IMR-90 (cell line): ENCODE measurements around the gene ACOX1. TPM values are rescaled to one million over a fixed set of nuclear protein-coding genes. Genes with fewer than 3 reads are reported as not detected.

ENCODE experiments used
- ATAC-seq: fragments of 200-7000 bp; cut with Tn5 transposase; 2 replicates; pipeline ENCODE4 v1.9.1; 2020; ENCODE audit warnings: low read depth, mild to moderate bottlenecking, moderate library complexity
- BruUV-seq: library from RNA; stranded (reverse); fragments of 400-500 nt; replicated peaks from 2 replicates; lab custom pipeline; 2021; lab: Mats Ljungman, UMichigan
- CTCF ChIA-PET: fragments of 300-600 bp; formaldehyde crosslinking; extraction: SDS; loops from one replicate; lab custom pipeline; 2021; ENCODE audit warnings: antibody characterized with exemption; lab: Yijun Ruan, JAX
- POLR2A ChIA-PET: fragments of 300-600 bp; sonication (Branson Sonifier 250); formaldehyde crosslinking; loops from one replicate; lab custom pipeline; 2022; ENCODE audit warnings: antibody characterized with exemption; ENCODE audit not compliant: unreplicated experiment; lab: Charles Lee
- DNase-seq: peaks from one replicate; pipeline ENCODE4 v3.0.0; 2013
- H2AFZ ChIP-seq: replicated peaks from 2 replicates; pipeline ENCODE3; 2013; ENCODE audit warnings: low read length, mild to moderate bottlenecking; ENCODE audit not compliant: poor library complexity
- H2AK5ac ChIP-seq: 2 replicates; pipeline ENCODE4 v1.6.1; 2013; ENCODE audit warnings: low read depth, low read length, inconsistent platforms
- H2AK9ac ChIP-seq: replicated peaks from 2 replicates; pipeline ENCODE3; 2013; ENCODE audit warnings: mild to moderate bottlenecking, low read depth, low read length, moderate library complexity; ENCODE audit not compliant: poor library complexity
- H2BK120ac ChIP-seq: 2 replicates; pipeline ENCODE4 v1.6.1; 2013; ENCODE audit warnings: low read depth, low read length, inconsistent platforms
- H2BK15ac ChIP-seq: 3 replicates; pipeline ENCODE4 v1.6.1; 2013; ENCODE audit warnings: low read depth, low read length, inconsistent platforms
- H2BK20ac ChIP-seq: 2 replicates; pipeline ENCODE4 v1.6.1; 2013; ENCODE audit warnings: low read depth, mild to moderate bottlenecking, inconsistent platforms, low read length, moderate library complexity
- H2BK5ac ChIP-seq: 2 replicates; pipeline ENCODE4 v1.6.1; 2013; ENCODE audit warnings: mild to moderate bottlenecking, low read depth, low read length, inconsistent platforms; ENCODE audit not compliant: poor library complexity, severe bottlenecking
- H3K14ac ChIP-seq: replicated peaks from 2 replicates; pipeline ENCODE4 v1.6.1; 2013; ENCODE audit warnings: low read depth, low read length, inconsistent platforms
- H3K18ac ChIP-seq: 2 replicates; pipeline ENCODE4 v1.6.1; 2013; ENCODE audit warnings: low read depth, low read length, control low read depth
- H3K23ac ChIP-seq: 2 replicates; pipeline ENCODE4 v1.6.1; 2013; ENCODE audit warnings: low read depth, low read length, inconsistent platforms
- H3K27ac ChIP-seq: 2 replicates; pipeline ENCODE4 v1.5.1; 2013; ENCODE audit warnings: mild to moderate bottlenecking, control low read depth, low read length; ENCODE audit not compliant: insufficient read depth
- H3K27me3 ChIP-seq: 2 replicates; pipeline ENCODE4 v1.6.1; 2013; ENCODE audit warnings: low read length; ENCODE audit not compliant: control insufficient read depth, insufficient read depth
- H3K36me3 ChIP-seq: 2 replicates; pipeline ENCODE4 v1.6.1; 2013; ENCODE audit warnings: low read length, mixed read lengths; ENCODE audit not compliant: control insufficient read depth, insufficient read depth
- H3K4ac ChIP-seq: 2 replicates; pipeline ENCODE4 v1.6.1; 2013; ENCODE audit warnings: low read depth, low read length, inconsistent platforms
- H3K4me1 ChIP-seq: 2 replicates; pipeline ENCODE4 v1.6.1; 2013; ENCODE audit warnings: low read length, mixed read lengths; ENCODE audit not compliant: control insufficient read depth, insufficient read depth
- H3K4me2 ChIP-seq: 2 replicates; pipeline ENCODE4 v1.6.1; 2013; ENCODE audit warnings: low read depth, mild to moderate bottlenecking, control low read depth, low read length, moderate library complexity
- H3K4me3 ChIP-seq: 2 replicates; pipeline ENCODE4 v1.5.1; 2013; ENCODE audit warnings: low read depth, mild to moderate bottlenecking, control low read depth, low read length, moderate library complexity; ENCODE audit not compliant: insufficient read depth
- H3K56ac ChIP-seq: 2 replicates; pipeline ENCODE4 v1.6.1; 2013; ENCODE audit warnings: low read length, inconsistent platforms; ENCODE audit not compliant: insufficient read depth; ENCODE audit errors: extremely low read depth
- H3K79me1 ChIP-seq, 2 experiments: 2 replicates each; pipeline ENCODE4 v1.6.1; 2013; ENCODE audit warnings: low read length in 2 of 2, inconsistent platforms in 1 of 2, low read depth in 1 of 2
- H3K9ac ChIP-seq: 2 replicates; pipeline ENCODE4 v1.6.1; 2013; ENCODE audit warnings: low read depth, low read length, control low read depth
- H3K9me1 ChIP-seq: 2 replicates; pipeline ENCODE4 v1.6.1; 2013; ENCODE audit warnings: low read length, inconsistent platforms; ENCODE audit not compliant: insufficient read depth
- H3K9me3 ChIP-seq: 2 replicates; pipeline ENCODE4 v1.6.1; 2013; ENCODE audit warnings: low read length; ENCODE audit not compliant: control insufficient read depth, insufficient read depth
- H4K20me1 ChIP-seq: 2 replicates; pipeline ENCODE4 v1.6.1; 2013; ENCODE audit warnings: low read length, inconsistent platforms; ENCODE audit not compliant: insufficient read depth
- H4K5ac ChIP-seq: 2 replicates; pipeline ENCODE4 v1.6.1; 2013; ENCODE audit warnings: mild to moderate bottlenecking, low read depth, low read length, control low read depth
- H4K8ac ChIP-seq, 2 experiments: 2 replicates each; pipeline ENCODE4 v1.6.1; 2013; ENCODE audit warnings: low read depth in 2 of 2, low read length in 2 of 2, control low read depth in 1 of 2, inconsistent platforms in 1 of 2
- H4K91ac ChIP-seq: 2 replicates; pipeline ENCODE4 v1.6.1; 2013; ENCODE audit warnings: low read depth, low read length, inconsistent platforms; ENCODE audit not compliant: insufficient read depth
- BHLHE40 ChIP-seq: fragments of 150-350 bp; IDR thresholded peaks from 2 replicates; pipeline ENCODE4 v1.6.1; 2016; ENCODE audit warnings: mild to moderate bottlenecking, low read depth, low read length
- CEBPB ChIP-seq: IDR thresholded peaks from 2 replicates; pipeline ENCODE4 v1.6.1; 2012; ENCODE audit warnings: low read depth, low read length, improper control_type of control experiment
- CHD1 ChIP-seq: IDR thresholded peaks from 2 replicates; pipeline ENCODE4 v1.6.1; 2012; ENCODE audit warnings: low read depth, low read length, improper control_type of control experiment
- CTCF ChIP-seq: conservative IDR thresholded peaks from 2 replicates; pipeline ENCODE4 v1.5.1; 2012; ENCODE audit warnings: mild to moderate bottlenecking, low read depth, low read length, improper control_type of control experiment
- ELK1 ChIP-seq: fragments of 150-350 bp; IDR thresholded peaks from 2 replicates; pipeline ENCODE4 v1.6.1; 2016; ENCODE audit warnings: low read depth, mild to moderate bottlenecking, low read length, moderate library complexity, borderline replicate concordance
- FOS ChIP-seq: fragments of 150-350 bp; IDR thresholded peaks from 2 replicates; pipeline ENCODE4 v1.6.1; 2016; ENCODE audit warnings: low read depth, low read length
- MAFK ChIP-seq: IDR thresholded peaks from 2 replicates; pipeline ENCODE4 v1.6.1; 2012; ENCODE audit warnings: low read depth, low read length, improper control_type of control experiment
- MAZ ChIP-seq: IDR thresholded peaks from 2 replicates; pipeline ENCODE4 v1.6.1; 2012; ENCODE audit warnings: low read depth, mild to moderate bottlenecking, low read length, improper control_type of control experiment, moderate library complexity, borderline replicate concordance
- MXI1 ChIP-seq: IDR thresholded peaks from 2 replicates; pipeline ENCODE4 v1.6.1; 2012; ENCODE audit warnings: low read depth, mild to moderate bottlenecking, low read length, moderate library complexity, borderline replicate concordance
- NFE2L2 ChIP-seq: fragments of 150-350 bp; IDR thresholded peaks from 2 replicates; pipeline ENCODE4 v1.6.1; 2016; ENCODE audit warnings: low read depth, mild to moderate bottlenecking, low read length
- POLR2A ChIP-seq: IDR thresholded peaks from 2 replicates; pipeline ENCODE4 v1.6.1; 2012; ENCODE audit warnings: mild to moderate bottlenecking, low read depth, low read length
- RAD21 ChIP-seq: IDR thresholded peaks from 2 replicates; pipeline ENCODE4 v1.6.1; 2012; ENCODE audit warnings: low read length, improper control_type of control experiment
- RCOR1 ChIP-seq: IDR thresholded peaks from 2 replicates; pipeline ENCODE4 v1.6.1; 2012; ENCODE audit warnings: mild to moderate bottlenecking, low read length, improper control_type of control experiment; ENCODE audit not compliant: insufficient replicate concordance
- RFX5 ChIP-seq: IDR thresholded peaks from 2 replicates; pipeline ENCODE4 v1.8.0; 2012; ENCODE audit warnings: low read depth, mild to moderate bottlenecking, low read length, moderate library complexity
- SMC3 ChIP-seq: fragments of 150-350 bp; IDR thresholded peaks from 2 replicates; pipeline ENCODE4 v1.6.1; 2016; ENCODE audit warnings: low read depth, mild to moderate bottlenecking, antibody characterized with exemption, low read length, moderate library complexity
- USF2 ChIP-seq: fragments of 150-350 bp; IDR thresholded peaks from 2 replicates; pipeline ENCODE4 v1.6.1; 2017; ENCODE audit warnings: mild to moderate bottlenecking, antibody characterized with exemption, low read length, low read depth
- WGBS, 2 experiments: methylation state at CpG; one replicate each; pipeline versions ENCODE4 v1.1.5 to v1.1.7; 2013; ENCODE audit warnings: missing lambda C conversion rate in 2 of 2; ENCODE audit not compliant: insufficient read length in 1 of 2; ENCODE audit errors: extremely low coverage in 2 of 2; 5-methylcytosine and 5-hydroxymethylcytosine counted together
- dilution Hi-C: fragments of 300-500 bp; cut with HindIII; formaldehyde crosslinking; loops from one replicate; pipeline ENCODE4 v1.14.3; 2018; ENCODE audit warnings: low sequenced_read_pairs; ENCODE audit not compliant: unreplicated experiment
- in situ Hi-C: fragments of 300-500 bp; cut with MboI; formaldehyde crosslinking; loops from 3 replicates; pipeline ENCODE4 v1.14.3; 2019; ENCODE audit warnings: low sequenced_read_pairs, inconsistent platforms, mixed read lengths
- intact Hi-C: fragments of 100-400 bp; cut with micrococcal nuclease; formaldehyde crosslinking; loops from 2 replicates; pipeline ENCODE4 v1.10.0; 2022
- polyA plus RNA-seq, 3 experiments: library from polyadenylated mRNA; depleted of rRNA; stranded (reverse); fragments of >200 nt; gene quantifications; 2 replicates each; pipeline ENCODE4 v1.2.3, GENCODE V29; 2012; ENCODE audit warnings: low replicate concordance in 1 of 3
- total RNA-seq: library from RNA; depleted of rRNA; stranded (reverse); fragments of >200 nt; gene quantifications from 2 replicates; pipeline ENCODE4 v1.2.3, GENCODE V29; 2012

Gene ACOX1
- total and polyA plus RNA-seq, 2 of the 4 experiments (the other 2 are of a cell fraction), result 16.1 to 94.8 TPM

- POLR2A ChIA-PET, result no interaction called here
- Histone ChIP-seq H3K4me3 (no peak overlapping the region), H3K18ac (no peak overlapping the region), H2BK5ac (no peak overlapping the region), H2BK15ac (no peak overlapping the region), H3K27ac (no peak overlapping the region), H3K9me1 (peaks cover 10% of the 10 kb centered on the region; the same call in 1 of the 2 replicates), H3K79me1 (peaks cover 11 to 41% of the 10 kb centered on the region in 2 experiments), H4K5ac (no peak overlapping the region), H2AFZ (no peak overlapping the region), H3K4me2 (no peak overlapping the region), H3K23ac (no peak overlapping the region), H3K9me3 (no peaks in the 10 kb centered on the region), H3K36me3 (peaks cover 30% of the 10 kb centered on the region), H4K20me1 (no peaks in the 10 kb centered on the region), H2BK120ac (no peak overlapping the region), H2AK9ac (no peak overlapping the region), H2BK20ac (no peak overlapping the region), H3K56ac (no peak overlapping the region), H3K9ac (no peak overlapping the region), H3K27me3 (no peaks in the 10 kb centered on the region), H3K14ac (no peak overlapping the region), H3K4me1 (peaks cover 7% of the 10 kb centered on the region; the same call in 1 of the 2 replicates), H4K8ac (no peak overlapping the region), H4K91ac (no peak overlapping the region), H2AK5ac (0 out of 2 replicates have a peak overlapping the region, but pooled peaks have one; percentile 43), H3K4ac (no peak overlapping the region)
- dilution Hi-C loops (no loop called here), intact Hi-C loops (no loop called here), in situ Hi-C loops (no loop called here)
- DNase-seq (no peak), ATAC-seq (no peak)
- no TSS peak for BruUV-seq
- WGBS, 2 experiments, result no CpG with 5 or more reads among the region's 8 CpGs
- no peak for TF ChIP-seq MAZ
- no peak for TF ChIP-seq RCOR1
- TF ChIP-seq MXI1, result no peak
- no peak for TF ChIP-seq SMC3
- no peak for TF ChIP-seq USF2
- no peak for TF ChIP-seq POLR2A
- no peak for TF ChIP-seq RFX5
- no peak for TF ChIP-seq NFE2L2
- no peak for TF ChIP-seq FOS
- no peak for TF ChIP-seq BHLHE40
- TF ChIP-seq CEBPB, result no peak
- no peak for TF ChIP-seq CHD1
- TF ChIP-seq MAFK, result no peak
- no peak for TF ChIP-seq RAD21
- no peak for TF ChIP-seq CTCF
- TF ChIP-seq ELK1, result no peak
- CTCF ChIA-PET, result no interaction called here
Measured at GRCh38 chr17:75898065-75898464, 80.9 kb downstream of the ACOX1 start.
